Activated naive CD8-positive, alpha-beta T cell treated with anti-CD3 and anti-CD28 coated beads, Interleukin-2, amount 50 U/mL, for 16 hours (primary cell): ENCODE measurements around the gene CDH26.

Experiments
- DNase-seq: peaks from one replicate; pipeline ENCODE4 v3.0.0-alpha.2; 2020; ENCODE audit warnings: low read depth, low spot score

The CDH26 gene

DNA sequence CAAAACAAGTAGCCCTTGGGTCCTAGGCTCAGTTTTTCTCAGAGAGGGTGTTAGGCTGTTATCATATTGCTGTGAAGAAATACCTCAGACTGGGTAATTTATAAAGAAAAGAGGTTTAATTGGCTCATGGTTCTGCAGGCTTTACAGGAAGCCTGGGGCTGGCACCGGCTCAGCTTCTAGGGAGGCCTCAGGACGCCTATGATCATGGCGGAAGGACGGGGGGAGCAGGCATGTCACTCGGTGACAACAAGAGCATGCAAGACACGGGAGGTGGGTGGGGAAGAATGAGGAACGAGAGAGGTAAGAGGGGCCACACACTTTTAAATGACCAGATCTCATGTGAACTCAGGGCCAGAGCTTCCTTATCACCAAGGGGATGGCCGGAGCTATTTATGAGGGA is 26.9 kb downstream of the CDH26 start:
- DNase-seq: no peak

DNA sequence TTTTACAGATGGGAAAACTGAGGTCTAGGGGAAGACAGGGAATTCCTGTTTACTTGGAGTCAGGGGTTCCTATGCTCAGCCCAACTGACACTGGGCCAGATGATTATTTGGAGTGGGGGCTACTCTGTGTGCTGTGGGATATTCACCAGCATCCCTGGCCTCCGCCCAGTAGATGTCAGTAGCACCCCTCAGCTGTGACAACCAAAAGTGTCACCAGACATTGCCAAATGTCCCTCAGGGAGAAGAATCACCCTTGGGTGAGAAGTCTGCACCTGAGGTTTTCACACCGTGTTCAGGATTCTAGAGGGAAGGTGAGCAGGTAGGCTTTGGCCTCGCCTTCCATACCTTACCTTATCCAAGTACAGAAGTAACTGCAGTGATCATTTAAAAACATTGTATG is 27.6 kb downstream of the CDH26 start:
- no peak for DNase-seq

DNA sequence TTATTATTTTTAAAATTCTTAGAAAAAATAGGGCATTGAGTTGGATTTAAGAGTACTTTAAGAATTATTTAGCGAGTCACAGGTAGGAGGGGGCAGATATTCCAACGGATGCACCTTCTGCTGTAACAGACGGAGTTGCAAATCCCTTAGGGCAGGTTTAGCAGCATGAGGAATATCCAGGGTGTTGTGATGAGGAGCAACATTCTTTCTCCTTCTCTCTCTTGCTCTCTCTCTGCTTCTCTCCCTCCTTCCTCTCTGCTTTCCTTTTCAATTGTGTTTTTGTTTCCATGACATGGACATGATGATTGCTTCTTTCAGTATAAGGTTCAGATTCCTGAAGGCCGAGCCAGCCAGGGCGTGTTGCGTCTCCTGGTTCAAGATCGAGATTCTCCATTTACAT is 28.9 kb downstream of the CDH26 start:
- DNase-seq: no peak

DNA sequence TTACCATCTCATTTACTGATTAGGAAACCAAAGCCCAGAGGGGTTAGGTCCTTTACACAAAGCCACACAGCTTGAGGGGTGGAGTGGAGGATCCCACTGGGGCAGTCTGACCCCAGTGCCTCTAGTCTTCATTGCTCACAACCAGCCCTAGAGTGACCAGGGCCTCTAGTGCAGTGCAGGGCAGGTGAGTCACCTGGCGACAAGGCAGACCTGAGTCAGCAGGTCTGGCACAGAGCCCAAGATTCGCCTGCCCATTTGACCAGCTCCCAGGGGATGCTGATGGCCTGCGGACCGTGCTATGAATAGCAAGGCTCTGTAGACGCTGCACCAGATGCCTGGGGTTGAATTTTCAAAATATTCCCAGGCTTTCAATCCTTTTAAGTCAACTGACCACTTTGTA is 29.9 kb downstream of the CDH26 start:
- DNase-seq: no peak

DNA sequence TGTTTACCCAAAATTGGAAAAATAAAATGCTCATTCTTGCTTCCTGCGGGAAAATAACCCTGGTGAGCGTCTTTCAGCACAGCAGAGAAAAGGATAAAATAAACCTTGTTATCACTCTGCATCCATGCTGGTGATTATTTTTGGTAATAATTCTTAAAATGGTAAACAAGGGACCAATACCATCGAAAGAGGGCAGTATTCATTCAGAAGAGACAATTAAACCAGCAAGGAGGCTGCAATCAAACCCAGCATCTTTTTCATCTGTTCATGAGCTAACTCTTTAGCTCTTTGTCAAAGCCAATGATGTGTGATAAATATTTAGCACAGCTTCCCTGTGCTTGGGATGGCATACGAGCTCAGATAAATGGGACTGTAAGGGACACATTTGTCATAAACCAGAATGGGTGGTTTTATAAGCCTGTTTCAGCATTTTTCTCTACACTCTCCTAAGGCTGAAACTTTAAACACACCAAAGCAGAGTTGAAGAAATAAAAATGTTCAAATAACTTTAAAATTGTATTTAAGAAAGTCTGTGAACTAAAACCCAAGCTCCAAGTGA is 34.4 kb downstream of the CDH26 start:
- no peak for DNase-seq

DNA sequence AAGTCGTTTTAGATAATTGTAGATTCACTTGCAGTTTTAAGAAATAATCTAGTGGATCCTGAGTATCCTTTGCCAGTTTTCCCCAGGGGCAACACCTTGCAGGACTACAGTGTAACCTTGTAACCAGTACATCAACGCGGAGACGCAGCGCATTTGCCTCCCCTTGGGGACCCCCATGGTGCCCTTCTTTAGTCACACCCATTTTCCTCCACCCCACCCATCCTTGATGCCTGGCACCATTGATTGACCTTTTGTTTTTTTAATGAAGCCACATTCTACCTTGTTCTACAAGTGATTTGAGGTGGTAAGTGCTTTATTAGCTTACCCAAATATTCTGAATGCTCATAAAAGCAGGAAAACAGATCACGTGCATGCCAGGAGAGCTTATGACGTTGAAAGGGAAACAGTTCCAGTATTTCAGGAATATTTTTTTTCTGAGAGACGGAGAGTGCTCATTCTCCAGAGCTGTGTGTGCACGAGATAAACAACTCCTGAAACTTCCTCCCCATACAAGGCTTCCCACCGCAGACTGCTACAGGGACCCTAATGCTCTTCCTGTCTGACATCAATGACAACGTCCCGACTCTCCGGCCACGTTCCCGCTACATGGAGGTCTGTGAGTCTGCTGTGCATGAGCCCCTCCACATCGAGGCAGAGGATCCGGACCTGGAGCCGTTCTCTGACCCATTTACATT is 35.7 kb downstream of the CDH26 start:
- no peak for DNase-seq

DNA sequence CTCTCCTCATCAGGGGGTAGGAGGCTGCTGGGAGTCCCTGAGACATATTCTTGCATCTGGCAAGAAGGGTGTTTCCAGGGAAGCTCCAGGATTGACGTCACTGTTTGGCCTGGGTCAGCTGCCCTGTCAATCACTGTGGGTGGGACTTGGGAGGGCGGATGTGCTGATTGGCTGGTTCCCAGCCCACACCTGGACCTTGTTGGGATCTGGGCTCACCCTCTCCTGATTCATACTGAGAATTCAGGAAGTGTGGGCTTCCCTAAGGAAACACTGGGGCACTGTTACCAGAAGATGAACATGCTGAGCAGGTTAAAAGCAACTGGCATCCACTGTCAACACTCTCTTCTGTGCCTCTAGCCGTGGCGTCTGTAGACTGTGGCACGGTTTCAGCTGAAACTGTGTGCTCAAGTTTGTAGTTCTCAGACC is 36.5 kb downstream of the CDH26 start:
- DNase-seq: no peak

DNA sequence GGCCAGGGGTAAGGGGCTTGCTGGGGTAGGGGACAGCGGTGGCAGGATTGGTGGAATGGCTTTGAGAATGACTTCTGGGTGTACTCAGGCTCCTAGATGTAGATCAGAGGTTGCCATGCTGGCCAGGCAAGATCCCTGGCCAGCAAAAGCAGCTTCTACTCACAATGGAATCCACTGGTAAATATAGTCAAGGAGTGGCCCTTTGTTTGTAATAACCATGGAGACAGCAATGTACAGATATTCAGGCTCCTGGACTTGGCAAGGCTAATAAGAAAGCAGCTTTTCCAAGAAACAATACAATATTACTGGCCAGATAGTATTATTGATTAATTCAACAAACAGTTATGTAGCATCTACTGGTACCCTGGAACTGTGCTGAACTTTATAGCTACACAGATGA is 37.9 kb downstream of the CDH26 start:
- DNase-seq: no peak

DNA sequence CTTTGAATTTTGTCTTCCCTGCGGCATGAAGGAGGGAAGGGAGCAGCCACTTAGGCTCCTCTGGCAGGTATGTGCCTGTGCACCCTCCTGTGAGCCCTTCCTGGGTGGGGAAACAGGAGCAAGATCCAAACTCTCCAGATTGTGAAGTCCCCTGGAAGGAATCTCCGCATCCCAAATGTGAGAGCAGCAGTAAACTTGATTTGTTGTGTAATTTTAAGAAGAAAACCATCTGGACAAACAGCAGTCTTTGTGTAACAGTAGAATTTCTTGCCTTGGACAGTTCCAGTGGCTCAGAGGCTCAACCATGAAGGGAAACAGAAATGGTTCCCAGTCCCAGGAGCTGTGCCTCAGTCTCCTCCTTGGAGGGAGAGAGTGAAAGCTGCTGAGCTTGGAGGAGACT is 39.7 kb downstream of the CDH26 start:
- DNase-seq: no peak

DNA sequence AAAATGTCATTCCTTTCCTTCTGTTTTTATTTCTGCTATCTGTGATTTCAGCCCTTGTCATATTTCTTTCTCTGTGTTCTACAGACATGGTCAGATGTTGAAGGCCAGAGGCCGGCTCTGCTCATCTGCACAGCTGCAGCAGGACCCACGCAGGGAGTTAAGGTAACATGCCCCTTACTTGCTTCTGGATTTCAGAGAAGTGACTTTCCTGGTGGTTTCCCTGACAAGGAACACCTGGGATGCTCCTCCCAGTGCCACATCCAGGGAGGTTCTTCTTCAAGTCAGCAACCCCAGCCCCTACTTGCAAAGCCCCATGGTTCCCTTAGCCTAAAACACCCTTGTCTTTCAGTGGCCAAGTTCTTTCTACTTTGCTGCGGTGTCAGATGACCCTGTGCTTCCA is 41.3 kb downstream of the CDH26 start:
- DNase-seq: no peak

DNA sequence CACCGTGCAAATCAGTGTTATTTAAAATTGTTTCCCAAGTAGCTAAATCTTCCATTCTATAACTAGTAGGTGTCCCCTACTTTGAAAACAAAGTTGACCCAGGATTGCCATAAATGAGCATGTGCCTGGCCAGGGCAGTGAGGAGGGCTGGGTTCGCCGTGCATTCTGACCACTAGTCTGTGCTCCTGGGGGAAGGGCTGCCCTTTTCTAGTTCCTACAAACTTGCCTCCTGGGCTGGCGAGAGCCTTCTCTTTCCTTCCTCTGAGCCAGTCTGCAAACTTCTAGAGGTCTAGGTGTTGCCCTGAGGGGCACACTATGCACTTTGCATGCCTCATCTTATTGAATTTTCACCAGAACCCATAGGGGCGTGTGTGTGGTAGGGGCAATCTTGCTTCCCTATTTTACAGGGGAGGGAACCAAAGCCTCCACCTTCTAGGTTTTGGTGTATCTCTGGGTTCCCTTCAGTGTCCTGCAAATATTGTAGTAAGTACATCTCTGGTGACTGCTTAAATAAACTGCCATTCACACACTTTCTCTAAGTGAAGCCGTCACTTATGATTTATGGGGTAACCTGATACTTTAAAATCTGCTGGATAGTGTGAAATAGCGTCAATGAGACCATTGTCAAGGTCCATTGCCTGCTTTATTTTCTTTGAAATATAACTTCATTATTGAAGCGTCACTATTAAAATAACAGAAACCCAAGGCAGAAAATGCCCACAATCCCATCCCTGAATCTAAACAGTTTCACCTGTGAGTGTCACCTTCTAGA is 42.2 kb downstream of the CDH26 start:
- no peak for DNase-seq

DNA sequence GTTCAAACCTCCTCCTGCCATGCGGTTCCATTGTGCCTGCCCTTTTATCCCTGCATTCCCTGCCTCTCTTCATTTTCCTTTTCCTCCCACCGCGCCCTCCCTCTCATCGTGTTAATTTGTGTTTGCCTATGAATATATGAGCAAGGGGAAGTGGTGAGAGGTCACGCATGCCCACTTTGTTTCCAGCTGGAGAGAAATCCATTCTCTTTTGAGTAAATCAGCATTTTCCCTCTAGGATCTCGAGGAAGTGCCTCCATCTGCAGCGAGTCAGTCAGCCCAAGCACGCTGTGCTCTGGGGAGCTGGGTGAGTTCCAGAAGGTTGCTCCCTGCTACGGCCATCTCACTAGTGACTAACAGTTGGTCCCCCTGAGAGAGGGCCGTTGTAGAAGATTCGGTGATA is 42.9 kb downstream of the CDH26 start:
- no peak for DNase-seq

DNA sequence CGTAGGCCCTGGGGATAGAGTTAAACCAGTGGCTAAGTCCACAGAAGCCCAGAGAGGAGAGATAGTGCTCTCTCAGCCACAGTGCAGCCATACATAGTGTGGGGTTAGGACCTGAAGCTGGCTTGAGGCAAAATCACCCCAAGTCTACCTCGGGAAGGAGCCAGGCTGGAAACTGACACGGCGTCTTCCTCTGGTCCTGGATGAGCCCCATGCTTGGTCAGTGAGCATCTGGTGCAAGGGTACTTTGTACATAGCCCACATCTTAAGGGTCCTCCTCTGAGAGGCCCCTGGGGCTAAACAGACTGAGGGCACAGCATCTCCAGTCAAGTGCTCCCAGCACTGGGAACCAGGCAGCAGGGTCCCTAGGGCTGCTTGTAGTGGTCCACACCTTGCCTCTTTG is 45.6 kb downstream of the CDH26 start:
- DNase-seq: no peak

DNA sequence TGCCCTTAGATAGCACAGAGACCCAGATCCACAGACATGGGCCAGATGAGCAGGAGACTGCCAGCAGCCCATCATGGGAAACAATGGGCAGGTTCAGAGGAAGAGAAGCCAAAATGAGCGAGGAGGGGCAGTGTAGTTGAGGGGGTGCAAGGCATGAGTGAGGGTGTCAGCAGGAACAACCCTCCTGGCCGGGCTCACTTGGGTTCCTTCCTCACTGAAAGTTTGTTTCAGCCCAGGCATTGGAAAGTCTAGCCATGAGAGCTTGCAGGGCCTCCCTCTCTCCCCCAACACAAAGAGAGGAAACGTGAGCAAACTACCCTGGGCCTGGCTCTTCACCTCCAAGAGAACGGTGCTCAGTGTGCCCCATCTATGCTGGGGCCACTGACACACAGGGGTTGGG is 48.0 kb downstream of the CDH26 start:
- no peak for DNase-seq

DNA sequence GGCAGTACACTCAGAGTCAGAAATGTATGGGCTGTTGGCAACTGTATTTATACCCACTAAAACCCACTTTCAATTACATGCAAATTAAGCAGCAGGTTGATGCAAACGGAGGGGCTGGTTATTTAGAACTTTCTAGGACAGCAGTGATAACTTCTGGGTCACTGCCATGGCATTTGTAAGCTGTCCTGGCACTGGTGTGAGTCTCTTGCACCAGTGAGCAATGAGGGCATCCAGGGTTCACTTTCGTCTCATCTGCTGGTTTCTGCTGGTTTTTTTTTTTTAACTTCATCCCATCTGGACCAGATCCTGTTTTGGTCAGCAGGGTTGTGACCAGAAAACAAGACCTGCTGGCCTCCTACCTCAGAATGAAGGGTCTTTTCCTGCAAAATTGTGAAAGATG is 49.2 kb downstream of the CDH26 start:
- DNase-seq: no peak

DNA sequence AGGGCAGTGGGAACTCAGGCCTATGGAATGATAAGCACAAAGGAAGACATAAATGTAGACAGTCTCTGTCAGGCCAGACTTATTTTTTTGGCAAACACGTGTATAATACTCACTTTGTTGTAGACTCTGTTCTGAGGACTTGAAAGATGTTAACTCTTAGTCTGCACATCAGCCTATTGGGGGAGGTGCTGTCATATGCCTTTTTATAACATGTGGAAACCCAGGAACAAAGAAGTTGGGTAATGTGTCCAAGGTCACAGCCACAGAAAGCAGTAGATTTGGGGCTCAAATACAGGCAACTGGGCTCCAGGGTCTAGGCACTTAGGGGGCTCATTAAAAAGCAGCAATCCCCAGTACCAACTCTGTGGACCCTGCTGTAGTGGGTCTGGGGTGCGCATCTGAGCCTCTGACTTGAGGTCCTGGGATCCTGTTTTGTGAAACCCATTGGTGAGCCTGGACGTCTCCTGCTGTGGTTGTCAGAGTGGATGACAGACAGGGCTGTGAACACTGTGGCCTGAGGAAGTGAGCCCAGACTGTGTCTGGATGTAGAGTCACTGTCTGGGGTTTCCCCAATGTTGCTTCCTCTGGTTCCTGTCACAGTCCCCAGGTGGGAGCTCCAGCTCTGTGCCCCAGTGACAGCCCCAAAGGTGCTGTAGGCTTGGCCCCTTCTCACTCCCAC is 50.0 kb downstream of the CDH26 start:
- no peak for DNase-seq

DNA sequence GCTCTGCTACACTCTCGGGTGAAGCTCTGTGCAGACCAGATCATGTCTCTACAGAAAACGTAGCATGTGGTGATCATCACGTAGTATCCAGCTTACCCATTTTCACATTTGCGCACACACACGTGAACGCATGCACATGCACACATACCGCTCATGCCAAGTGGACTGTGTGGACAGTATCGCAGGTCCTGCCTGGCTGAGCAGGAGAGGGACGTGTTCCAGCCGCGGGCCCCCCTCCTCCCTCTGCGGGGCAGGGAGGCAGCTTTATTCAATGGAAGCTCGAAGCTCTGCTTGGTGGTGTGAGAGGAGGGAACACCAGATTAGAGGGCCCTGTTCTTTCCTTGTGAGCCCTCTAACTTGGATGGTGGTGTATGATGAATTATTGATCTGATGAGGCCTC is 51.1 kb downstream of the CDH26 start:
- no peak for DNase-seq

DNA sequence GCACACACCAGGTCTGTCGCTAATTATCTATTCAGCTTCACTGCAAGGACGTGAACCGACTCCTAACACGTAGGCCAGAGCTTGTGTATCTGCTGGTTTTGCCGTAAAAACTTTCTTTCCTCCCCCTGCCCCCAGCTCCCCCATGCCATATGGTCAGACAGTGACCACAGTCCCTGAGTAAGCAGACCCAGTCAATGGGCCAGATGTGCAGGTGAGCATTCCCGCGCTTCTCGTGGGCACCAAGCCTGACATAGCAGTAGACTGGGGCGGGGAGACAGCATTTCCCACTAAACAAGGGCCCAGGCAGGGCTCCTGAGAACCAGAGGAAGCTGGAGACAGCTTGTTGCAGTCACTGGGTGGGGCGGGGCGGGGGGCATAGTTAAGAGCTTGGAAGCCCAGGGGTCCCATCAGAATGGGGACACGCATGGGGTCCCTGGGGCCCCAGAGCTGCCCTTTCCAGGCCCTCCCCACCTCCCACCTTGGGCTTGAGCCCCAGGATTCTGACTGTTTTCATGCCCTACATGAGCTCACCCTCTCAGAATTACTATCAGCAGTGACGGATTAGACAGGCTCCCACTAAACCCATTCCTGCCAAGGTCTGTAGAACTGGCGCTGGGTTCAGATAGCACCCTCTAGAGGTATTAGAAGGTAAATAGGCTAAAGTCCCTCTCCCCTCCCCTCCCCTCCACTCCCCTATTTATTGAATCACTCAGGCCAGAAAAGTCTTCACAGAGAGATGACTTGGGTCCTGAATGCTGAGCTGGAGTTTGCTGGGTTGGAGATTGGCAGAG is 51.8 kb downstream of the CDH26 start:
- no peak for DNase-seq

DNA sequence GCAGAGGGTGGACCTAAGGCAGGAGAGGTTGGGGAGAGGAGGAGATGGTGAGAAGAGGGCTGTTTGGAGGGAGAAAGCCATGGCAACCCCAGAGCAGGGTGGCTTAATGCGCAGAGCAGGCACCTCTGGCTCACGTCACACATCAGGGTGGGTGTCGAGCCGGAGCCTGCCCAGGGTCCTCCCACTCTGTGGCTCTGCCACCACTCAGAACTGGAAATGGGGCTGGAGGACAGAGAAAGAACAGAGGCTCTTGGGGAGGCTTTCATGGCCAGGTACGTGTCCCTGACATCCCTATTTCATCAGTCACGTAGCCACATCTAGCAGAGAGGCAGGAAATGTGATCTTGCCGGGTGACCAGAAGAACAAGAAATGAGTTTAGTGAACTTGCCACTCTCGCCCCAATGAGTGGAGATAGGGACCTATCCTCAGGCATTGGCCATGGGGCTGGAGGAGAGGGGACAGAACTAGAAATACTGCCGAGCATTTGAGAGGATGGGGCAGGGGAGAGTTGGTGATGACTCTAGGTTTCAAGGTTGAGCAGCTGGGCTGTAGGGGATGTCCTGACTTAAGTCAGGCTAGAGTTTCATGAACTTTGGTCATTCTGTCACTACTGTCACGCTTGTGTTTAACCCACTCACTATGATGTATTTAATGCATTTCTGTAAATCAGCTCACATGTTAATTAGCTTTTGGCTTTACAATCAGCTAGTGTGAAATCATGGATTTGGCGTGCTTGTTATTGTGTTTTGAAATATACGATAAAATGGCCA is 52.7 kb downstream of the CDH26 start:
- DNase-seq: no peak

DNA sequence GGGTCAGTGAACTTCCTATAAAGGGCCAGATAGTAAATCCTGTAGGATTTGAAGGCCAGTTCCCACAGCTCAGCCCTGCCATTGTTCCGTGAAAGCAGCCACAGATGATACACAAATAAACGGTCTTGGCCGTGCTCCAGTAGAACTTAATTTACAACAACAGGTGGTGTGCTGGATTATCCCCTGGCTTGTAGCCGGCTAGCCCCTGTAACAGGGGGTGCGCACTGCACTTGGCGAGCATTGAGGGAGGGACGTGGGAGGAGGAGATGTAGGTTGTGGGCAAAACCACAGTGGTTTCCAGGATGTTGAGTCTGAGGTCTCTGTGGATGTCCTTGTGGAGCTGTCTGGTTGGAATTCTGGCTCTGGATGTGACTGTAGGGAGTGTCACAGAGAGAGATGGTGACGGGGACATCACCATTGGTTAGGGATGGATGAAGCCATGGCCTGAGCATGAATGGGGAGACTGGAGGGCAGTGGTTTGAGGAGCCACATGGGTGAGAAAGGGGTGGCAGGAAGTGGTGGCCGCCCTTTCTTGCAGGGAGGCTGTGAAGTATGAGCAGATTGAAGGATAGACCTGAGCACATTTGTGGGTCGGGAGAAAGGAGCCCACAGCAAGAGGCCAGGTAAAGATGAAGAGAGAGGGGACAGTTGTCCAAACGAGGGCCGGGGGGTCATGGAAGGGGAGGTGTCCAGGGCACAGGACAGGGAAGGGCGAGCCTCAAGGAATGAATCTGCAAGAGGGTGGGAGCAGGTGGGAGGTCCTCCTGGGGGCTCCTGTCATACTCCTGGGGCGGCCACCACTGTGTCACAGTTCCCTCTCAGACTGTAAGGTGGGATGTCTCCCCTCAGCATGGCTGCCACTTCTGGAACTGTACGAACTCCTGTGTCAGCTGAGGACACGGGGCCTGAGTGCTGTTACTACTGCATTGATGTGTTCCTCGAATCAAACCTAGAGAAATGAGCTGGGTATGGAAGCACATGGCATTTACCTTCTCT is 53.6 kb downstream of the CDH26 start:
- DNase-seq: no peak
